Measurements from ENCODE around the gene FDXR. TPM values are rescaled to one million over a fixed set of nuclear protein-coding genes. Genes with fewer than 3 reads are reported as not detected.

FDXR gene
- total and polyA plus RNA-seq, 2 of the 8 experiments (the other 6 are each of a cell fraction or from before 2014, with no cell fraction given): 24.2 to 31.4 TPM

DNA sequence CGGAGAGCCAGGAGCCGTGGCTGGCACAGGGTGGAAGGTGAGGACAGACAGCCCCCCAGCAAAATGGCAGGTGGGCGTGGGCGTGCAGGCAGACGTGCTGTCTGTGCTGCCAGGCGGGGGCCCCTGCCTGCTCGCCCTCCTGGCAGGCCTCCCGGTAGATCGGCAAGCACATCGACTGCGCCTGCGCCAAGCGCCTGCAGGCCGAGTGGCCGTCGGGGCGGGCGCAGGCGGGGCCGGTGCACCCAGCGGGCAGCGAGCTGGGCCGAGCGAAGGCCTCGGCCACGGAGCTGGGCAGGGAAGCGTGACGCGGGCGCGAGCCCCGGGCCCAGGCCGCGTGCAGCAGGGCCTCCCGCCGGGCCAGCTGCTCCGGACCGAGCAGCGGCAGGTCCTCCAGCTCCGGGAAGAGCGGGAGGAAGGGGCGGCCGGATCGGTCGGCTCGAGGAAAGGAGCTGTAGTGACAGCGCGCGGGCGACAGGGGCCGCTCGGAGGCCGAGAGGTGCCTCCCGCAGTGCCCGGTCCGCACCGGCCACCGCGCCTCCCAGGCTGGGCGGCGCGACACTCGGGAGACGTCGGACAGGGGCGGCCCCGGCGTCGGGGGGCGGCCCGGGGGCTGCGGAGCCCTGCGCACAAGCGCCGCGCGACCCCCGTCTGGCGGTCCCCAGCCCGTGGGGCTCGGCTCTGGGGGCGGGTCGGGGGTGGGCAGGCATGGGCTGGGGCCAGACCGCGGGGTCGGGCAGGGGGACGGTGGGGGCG is 30.0 kb downstream of the FDXR start (continued):
- TF ChIP-seq, protein P1, sequence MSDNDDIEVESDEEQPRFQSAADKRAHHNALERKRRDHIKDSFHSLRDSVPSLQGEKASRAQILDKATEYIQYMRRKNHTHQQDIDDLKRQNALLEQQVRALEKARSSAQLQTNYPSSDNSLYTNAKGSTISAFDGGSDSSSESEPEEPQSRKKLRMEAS (IDR thresholded peaks at IDR 0.05): 0 out of 2 replicates have a peak, but pooled peaks have one; percentile 23
- TF ChIP-seq JUND (IDR thresholded peaks at IDR 0.05; ENCODE audit: low read length) (no peak), RAD21 (IDR thresholded peaks at IDR 0.05 in 1 of 2, conservative IDR thresholded peaks at IDR 0.05 in 1 of 2; ENCODE audit: low read depth in 2 of 2, low read length in 2 of 2) (peak; percentile 45 to 65), RNF2 (IDR thresholded peaks at IDR 0.05; ENCODE audit: borderline replicate concordance, low read depth, low read length, missing control alignments, poor library complexity, severe bottlenecking) (no peak), RBBP5 (IDR thresholded peaks at IDR 0.05; ENCODE audit: borderline replicate concordance, low read depth, low read length) (peak; percentile 62; the same call in 1 of the 2 replicates), NRF1 (IDR thresholded peaks at IDR 0.05; ENCODE audit: low read depth, low read length) (0 out of 2 replicates have a peak, but pooled peaks have one; percentile 28), TBP (IDR thresholded peaks at IDR 0.05; ENCODE audit: low read depth, low read length) (no peak)
- TF ChIP-seq, protein P2, sequence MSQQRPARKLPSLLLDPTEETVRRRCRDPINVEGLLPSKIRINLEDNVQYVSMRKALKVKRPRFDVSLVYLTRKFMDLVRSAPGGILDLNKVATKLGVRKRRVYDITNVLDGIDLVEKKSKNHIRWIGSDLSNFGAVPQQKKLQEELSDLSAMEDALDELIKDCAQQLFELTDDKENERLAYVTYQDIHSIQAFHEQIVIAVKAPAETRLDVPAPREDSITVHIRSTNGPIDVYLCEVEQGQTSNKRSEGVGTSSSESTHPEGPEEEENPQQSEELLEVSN (IDR thresholded peaks at IDR 0.05): peak; percentile 61

Measured in H1 (cell line).